Right atrium auricular region (tissue), 2 donors: ENCODE results near the gene MARF1. TPM values are rescaled to one million over a fixed set of nuclear protein-coding genes. Genes with fewer than 3 reads are reported as not detected.
A peak's percentile ranks its signal among the peaks of the same experiment; 100 is the strongest.

Experiments used
- DNase-seq: peaks from one replicate; pipeline ENCODE4 v3.0.0-alpha.2; 2019; ENCODE audit warnings: low spot score
- H3K27ac ChIP-seq, 2 donors: fragments of 200-600 bp; sonication (generic); 1 replicate in 1 of 2; 2 replicates in 1 of 2; pipeline ENCODE4 v1.5.1; 2016 to 2019
- H3K27me3 ChIP-seq, 2 donors: fragments of 200-600 bp; sonication (generic); one replicate each; pipeline versions ENCODE4 v1.5.1 to v1.6.0; 2017 to 2019
- H3K36me3 ChIP-seq: fragments of 200-600 bp; sonication (generic); one replicate; pipeline ENCODE4 v1.5.1; 2016
- H3K4me1 ChIP-seq, 2 donors: fragments of 200-600 bp; sonication (generic); one replicate each; pipeline versions ENCODE4 v1.5.1 to v1.6.0; 2017 to 2019
- H3K4me3 ChIP-seq, 2 donors: fragments of 200-600 bp; sonication (generic); 1 replicate in 1 of 2; 2 replicates in 1 of 2; pipeline ENCODE4 v1.5.1; 2017 to 2019; ENCODE audit warnings: mild to moderate bottlenecking in 1 of 2, moderate library complexity in 1 of 2
- H3K9me3 ChIP-seq, 2 donors: fragments of 200-600 bp; sonication (generic); one replicate each; pipeline ENCODE4 v1.5.1; 2019
- total RNA-seq, 2 donors: library from RNA; depleted of rRNA; stranded (reverse); fragments of >200 nt; gene quantifications; one replicate each; pipeline ENCODE4 v1.1.0, GENCODE V29; 2016
- TF ChIP-seq, protein P1 (sequence below), 2 donors: fragments of 200-600 bp; sonication (generic); IDR thresholded peaks; one replicate each; pipeline ENCODE4 v1.5.1; 2019; ENCODE audit warnings: antibody characterized with exemption in 2 of 2

Gene MARF1
- total RNA-seq, 2 donors from 2014 or later, result 17.1 to 24.8 TPM

DNA sequence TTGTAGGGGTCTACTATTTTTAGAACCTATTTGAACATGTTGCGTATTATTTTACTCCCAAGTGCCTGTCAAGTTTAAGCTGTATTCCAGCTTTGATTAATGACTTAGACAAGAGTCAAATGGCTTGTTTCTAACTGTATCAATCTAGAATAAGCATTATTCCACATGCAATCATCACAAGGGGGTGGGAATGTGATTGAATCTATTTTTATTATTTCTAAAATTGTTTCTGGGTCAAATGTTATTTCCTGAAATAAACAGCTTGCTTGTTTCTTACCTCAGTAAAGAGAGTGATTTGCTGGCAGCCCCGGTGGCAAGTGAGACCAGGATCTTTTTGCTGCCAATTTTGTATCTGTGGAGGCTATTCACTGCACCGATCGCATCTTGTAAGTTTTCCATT lies 21.5 kb downstream of the MARF1 start:
- no peak overlapping the region for H3K4me3 ChIP-seq
- H3K27ac ChIP-seq, result peak overlapping the region; percentile 62 to 65
- H3K27me3 ChIP-seq, result no peaks in the 10 kb centered on the region
- H3K4me1 ChIP-seq, result peaks cover 0 to 25% of the 10 kb centered on the region in 2 donors
- DNase-seq, result no peak
- H3K9me3 ChIP-seq, result no peaks in the 10 kb centered on the region
- peaks cover 85% of the 10 kb centered on the region for H3K36me3 ChIP-seq
- TF ChIP-seq, protein P1, sequence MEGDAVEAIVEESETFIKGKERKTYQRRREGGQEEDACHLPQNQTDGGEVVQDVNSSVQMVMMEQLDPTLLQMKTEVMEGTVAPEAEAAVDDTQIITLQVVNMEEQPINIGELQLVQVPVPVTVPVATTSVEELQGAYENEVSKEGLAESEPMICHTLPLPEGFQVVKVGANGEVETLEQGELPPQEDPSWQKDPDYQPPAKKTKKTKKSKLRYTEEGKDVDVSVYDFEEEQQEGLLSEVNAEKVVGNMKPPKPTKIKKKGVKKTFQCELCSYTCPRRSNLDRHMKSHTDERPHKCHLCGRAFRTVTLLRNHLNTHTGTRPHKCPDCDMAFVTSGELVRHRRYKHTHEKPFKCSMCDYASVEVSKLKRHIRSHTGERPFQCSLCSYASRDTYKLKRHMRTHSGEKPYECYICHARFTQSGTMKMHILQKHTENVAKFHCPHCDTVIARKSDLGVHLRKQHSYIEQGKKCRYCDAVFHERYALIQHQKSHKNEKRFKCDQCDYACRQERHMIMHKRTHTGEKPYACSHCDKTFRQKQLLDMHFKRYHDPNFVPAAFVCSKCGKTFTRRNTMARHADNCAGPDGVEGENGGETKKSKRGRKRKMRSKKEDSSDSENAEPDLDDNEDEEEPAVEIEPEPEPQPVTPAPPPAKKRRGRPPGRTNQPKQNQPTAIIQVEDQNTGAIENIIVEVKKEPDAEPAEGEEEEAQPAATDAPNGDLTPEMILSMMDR (IDR thresholded peaks at IDR 0.05), result no peak

- no peaks in the 10 kb centered on the region for H3K27me3 ChIP-seq
- peaks cover 85% of the 10 kb centered on the region for H3K36me3 ChIP-seq
- peaks cover 0 to 25% of the 10 kb centered on the region in 2 donors for H3K4me1 ChIP-seq
- H3K27ac ChIP-seq, result peak overlapping the region; percentile 62 to 65
- no peaks in the 10 kb centered on the region for H3K9me3 ChIP-seq
- TF ChIP-seq, protein P1 (IDR thresholded peaks at IDR 0.05), result no peak
- H3K4me3 ChIP-seq, result no peak overlapping the region
- DNase-seq, result no peak
Observed at GRCh38 chr16:15620611-15621195, 22.3 kb downstream of the MARF1 start.

- H3K4me3 ChIP-seq, result no peak overlapping the region
- H3K9me3 ChIP-seq, result no peaks in the 10 kb centered on the region
- H3K36me3 ChIP-seq, result peaks cover 86% of the 10 kb centered on the region
- peaks cover 0 to 25% of the 10 kb centered on the region in 2 donors for H3K4me1 ChIP-seq
- no peaks in the 10 kb centered on the region for H3K27me3 ChIP-seq
- TF ChIP-seq, protein P1 (IDR thresholded peaks at IDR 0.05), result no peak
- peak overlapping the region in 1 of 2 donors; percentile 33 for H3K27ac ChIP-seq
- DNase-seq, result no peak
Observed at GRCh38 chr16:15618392-15618791, 24.6 kb downstream of the MARF1 start.

- peak overlapping the region in 1 of 2 donors; percentile 33 for H3K27ac ChIP-seq
- H3K27me3 ChIP-seq, result no peaks in the 10 kb centered on the region
- no peak for DNase-seq
- peaks cover 88% of the 10 kb centered on the region for H3K36me3 ChIP-seq
- H3K9me3 ChIP-seq, result no peaks in the 10 kb centered on the region
- TF ChIP-seq, protein P1 (IDR thresholded peaks at IDR 0.05), result no peak
- no peak overlapping the region for H3K4me3 ChIP-seq
- peaks cover 0 to 25% of the 10 kb centered on the region in 2 donors for H3K4me1 ChIP-seq
Observed at GRCh38 chr16:15617901-15618300, 25.1 kb downstream of the MARF1 start.

DNA sequence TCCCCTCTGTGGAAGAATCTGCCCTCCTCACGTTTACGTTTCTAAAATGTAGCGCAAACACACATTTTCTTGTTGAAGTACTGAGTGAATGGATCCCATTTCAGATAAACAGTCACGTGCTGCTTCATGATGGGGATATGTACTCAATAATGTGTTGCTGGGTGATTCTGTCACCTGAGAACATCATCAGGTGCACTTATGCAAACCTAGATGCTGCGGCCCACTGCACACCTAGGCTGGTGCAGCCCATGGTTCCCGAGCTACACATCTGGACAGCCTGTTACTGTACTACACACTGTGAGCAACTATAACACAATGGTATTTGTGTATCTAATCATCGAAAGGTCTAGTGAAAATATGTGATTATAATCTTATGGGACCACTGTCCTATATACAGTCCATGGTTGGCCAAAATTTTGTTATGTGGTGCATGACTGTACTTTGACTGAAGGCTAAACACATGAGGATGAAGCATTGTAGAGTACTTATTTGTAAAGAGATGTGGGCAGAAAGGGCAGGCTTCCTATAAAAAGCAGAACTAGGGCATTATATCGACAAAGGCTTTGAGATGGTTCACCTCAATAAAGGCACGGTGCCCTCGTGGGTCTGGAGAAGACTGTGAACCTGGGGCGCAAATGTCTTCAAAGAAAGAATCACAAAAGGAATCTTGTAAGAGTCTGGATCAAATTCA lies 26.3 kb downstream of the MARF1 start:
- no peaks in the 10 kb centered on the region for H3K27me3 ChIP-seq
- H3K27ac ChIP-seq, result no peak overlapping the region
- no peak overlapping the region for H3K4me3 ChIP-seq
- peaks cover 0 to 15% of the 10 kb centered on the region in 2 donors for H3K4me1 ChIP-seq
- H3K9me3 ChIP-seq, result no peaks in the 10 kb centered on the region
- TF ChIP-seq, protein P1 (IDR thresholded peaks at IDR 0.05), result no peak
- DNase-seq, result no peak
- H3K36me3 ChIP-seq, result peaks cover 88% of the 10 kb centered on the region
